SU-DHL-6 (cell line): ENCODE measurements around the gene MARK1.

Experiments used
- CTCF ChIP-seq: fragments of 200-600 bp; sonication (generic); IDR thresholded peaks from one replicate; pipeline ENCODE4 v1.5.1; 2017; ENCODE audit warnings: antibody characterized with exemption, mild to moderate bottlenecking, low read length, moderate library complexity; ENCODE audit not compliant: insufficient read depth, poor library complexity, severe bottlenecking
- EZH2phosphoT487 ChIP-seq: fragments of 200-600 bp; sonication (generic), shearing (Covaris generic); conservative IDR thresholded peaks from 2 replicates; pipeline ENCODE4 v1.6.1; 2018; ENCODE audit warnings: mild to moderate bottlenecking, antibody characterized with exemption, low read length, moderate library complexity, mixed read lengths

GRCh38 chr1:220487297-220487820, 40.6 kb upstream of the MARK1 start:
- no peak for TF ChIP-seq CTCF
- no peak for TF ChIP-seq EZH2phosphoT487
